ENCODE measurements around the gene APBB2.
"Not testable (repeated sequence)": the region's sequence is repeated elsewhere in the genome, so short reads cannot be mapped to it uniquely, and the experiment has no call there.

The APBB2 gene

DNA sequence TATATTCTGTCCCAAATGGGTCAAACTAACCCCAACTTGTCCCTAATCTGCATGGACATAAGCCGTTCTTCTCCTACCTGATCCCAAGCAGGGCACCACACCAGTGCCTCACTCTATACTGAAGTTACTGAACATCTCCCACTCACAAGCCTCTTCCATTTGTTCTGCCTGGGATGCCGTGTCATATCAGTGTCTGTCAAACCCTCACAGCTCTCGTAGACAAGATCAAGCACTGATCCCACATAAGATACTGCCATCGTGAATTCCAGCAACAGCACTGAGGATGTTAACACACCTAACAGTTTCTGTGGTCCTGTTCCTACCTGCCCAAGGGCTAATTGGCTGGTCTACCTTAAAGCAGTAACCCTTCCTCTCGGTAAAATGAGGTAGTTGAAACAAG is 162.1 kb downstream of the APBB2 start:
- H3K9me3 ChIP-seq (ENCODE audit: severe bottlenecking), result no peaks in the 10 kb centered on the region
- no peak overlapping the region for H3K4me3 ChIP-seq (ENCODE audit: severe bottlenecking)
- no peak for TF ChIP-seq CTCF (IDR thresholded peaks at IDR 0.05; ENCODE audit: poor library complexity, severe bottlenecking)
- no peak overlapping the region for H3K27ac ChIP-seq (ENCODE audit: poor library complexity, severe bottlenecking)
- 0 out of 2 replicates have a peak, but pooled peaks cover 6% of the 10 kb centered on the region for H3K36me3 ChIP-seq (ENCODE audit: low read depth)
- no peak for DNase-seq (ENCODE audit: low spot score)
- H3K27me3 ChIP-seq (ENCODE audit: insufficient read depth, poor library complexity, severe bottlenecking), result no peaks in the 10 kb centered on the region
- no peaks in the 10 kb centered on the region for H3K4me1 ChIP-seq (ENCODE audit: insufficient read depth, poor library complexity, severe bottlenecking)
- no peak for ATAC-seq (ENCODE audit: low read depth)

GRCh38 chr4:41050880-41051775 is 163.2 kb downstream of the APBB2 start:
- H3K4me1 ChIP-seq (ENCODE audit: insufficient read depth, poor library complexity, severe bottlenecking), result no peaks in the 10 kb centered on the region
- H3K9me3 ChIP-seq (ENCODE audit: severe bottlenecking), result no peaks in the 10 kb centered on the region
- H3K27ac ChIP-seq (ENCODE audit: poor library complexity, severe bottlenecking), result no peak overlapping the region
- DNase-seq (ENCODE audit: low spot score), result no peak
- TF ChIP-seq CTCF (IDR thresholded peaks at IDR 0.05; ENCODE audit: poor library complexity, severe bottlenecking), result no peak
- H3K36me3 ChIP-seq (ENCODE audit: low read depth), result 0 out of 2 replicates have a peak, but pooled peaks cover 3% of the 10 kb centered on the region
- H3K4me3 ChIP-seq (ENCODE audit: severe bottlenecking), result no peak overlapping the region
- ATAC-seq (ENCODE audit: low read depth), result no peak
- no peaks in the 10 kb centered on the region for H3K27me3 ChIP-seq (ENCODE audit: insufficient read depth, poor library complexity, severe bottlenecking)

DNA sequence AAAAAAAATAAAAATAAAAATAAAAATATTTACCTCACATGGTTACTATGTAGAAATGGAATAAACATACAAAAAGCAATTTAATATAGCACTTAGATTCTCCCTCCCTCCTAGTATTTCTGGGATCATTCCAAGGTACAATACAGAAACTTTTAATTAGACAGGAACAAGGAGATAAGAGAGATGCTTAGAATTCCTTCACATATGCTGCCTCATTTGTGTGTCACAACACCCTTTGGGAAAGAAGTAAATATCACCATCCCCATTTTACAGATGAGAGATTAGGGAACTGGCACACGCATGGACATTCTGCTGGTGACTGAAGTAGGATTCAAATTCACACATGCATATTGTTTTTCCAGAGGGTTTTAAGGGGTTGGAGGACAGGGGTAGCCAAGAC is 164.2 kb downstream of the APBB2 start:
- DNase-seq (ENCODE audit: low spot score) (no peak), ATAC-seq (ENCODE audit: low read depth) (no peak)
- Histone ChIP-seq H3K36me3 (ENCODE audit: low read depth) (peaks cover 6% of the 10 kb centered on the region; the same call in 1 of the 2 replicates), H3K27me3 (ENCODE audit: insufficient read depth, poor library complexity, severe bottlenecking) (no peaks in the 10 kb centered on the region), H3K4me3 (ENCODE audit: severe bottlenecking) (no peak overlapping the region), H3K27ac (ENCODE audit: poor library complexity, severe bottlenecking) (no peak overlapping the region), H3K4me1 (ENCODE audit: insufficient read depth, poor library complexity, severe bottlenecking) (no peaks in the 10 kb centered on the region), H3K9me3 (ENCODE audit: severe bottlenecking) (peaks cover 6% of the 10 kb centered on the region)
- TF ChIP-seq CTCF (IDR thresholded peaks at IDR 0.05; ENCODE audit: poor library complexity, severe bottlenecking), result no peak

DNA sequence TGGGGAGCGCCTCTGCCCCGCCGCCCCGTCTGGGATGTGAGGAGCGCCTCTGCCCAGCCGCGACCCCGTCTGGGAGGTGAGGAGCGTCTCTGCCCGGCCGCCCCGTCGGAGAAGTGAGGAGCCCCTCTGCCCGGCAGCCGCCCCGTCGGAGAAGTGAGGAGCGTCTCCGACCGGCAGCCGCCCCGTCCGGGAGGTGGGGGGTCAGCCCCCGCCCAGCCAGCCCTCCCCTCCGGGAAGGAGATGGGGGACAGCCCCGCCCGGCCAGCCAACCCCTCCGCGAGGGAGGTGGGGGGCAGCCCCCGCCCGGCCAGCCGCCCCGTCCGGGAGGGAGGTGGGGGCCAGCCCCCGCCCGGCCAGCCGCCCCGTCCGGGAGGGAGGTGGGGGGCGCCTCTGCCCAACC is 165.2 kb downstream of the APBB2 start:
- not testable (repeated sequence) for H3K27me3 ChIP-seq (ENCODE audit: insufficient read depth, poor library complexity, severe bottlenecking); H3K27ac ChIP-seq (ENCODE audit: poor library complexity, severe bottlenecking); H3K4me1 ChIP-seq (ENCODE audit: insufficient read depth, poor library complexity, severe bottlenecking); H3K4me3 ChIP-seq (ENCODE audit: severe bottlenecking); DNase-seq (ENCODE audit: low spot score); ATAC-seq (ENCODE audit: low read depth)
- peaks cover 12% of the 10 kb centered on the region; the same call in 1 of the 2 replicates for H3K36me3 ChIP-seq (ENCODE audit: low read depth)
- peaks cover 12% of the 10 kb centered on the region for H3K9me3 ChIP-seq (ENCODE audit: severe bottlenecking)

GRCh38 chr4:41044791-41045190 is 169.6 kb downstream of the APBB2 start:
- Histone ChIP-seq H3K27me3 (ENCODE audit: insufficient read depth, poor library complexity, severe bottlenecking) (no peaks in the 10 kb centered on the region), H3K4me1 (ENCODE audit: insufficient read depth, poor library complexity, severe bottlenecking) (no peaks in the 10 kb centered on the region), H3K4me3 (ENCODE audit: severe bottlenecking) (no peak overlapping the region), H3K36me3 (ENCODE audit: low read depth) (peaks cover 15% of the 10 kb centered on the region; the same call in 1 of the 2 replicates), H3K9me3 (ENCODE audit: severe bottlenecking) (peaks cover 12% of the 10 kb centered on the region), H3K27ac (ENCODE audit: poor library complexity, severe bottlenecking) (no peak overlapping the region)
- ATAC-seq (ENCODE audit: low read depth) (no peak), DNase-seq (ENCODE audit: low spot score) (no peak)
- TF ChIP-seq CTCF (IDR thresholded peaks at IDR 0.05; ENCODE audit: poor library complexity, severe bottlenecking), result no peak

All from RWPE2 (cell line).